Measurements from ENCODE around the gene SORCS2.

SORCS2 gene

GRCh38 chr4:7790023-7790422, 597.7 kb downstream of the SORCS2 start:
- TF ChIP-seq TAF1 (IDR thresholded peaks at IDR 0.05; ENCODE audit: low read depth) (no peak), RAD21 (IDR thresholded peaks at IDR 0.05; ENCODE audit: low read depth) (no peak), EGR1 (IDR thresholded peaks at IDR 0.05) (no peak), ZBTB7A (IDR thresholded peaks at IDR 0.05; ENCODE audit: low read depth) (no peak), NFIC (IDR thresholded peaks at IDR 0.05) (no peak), USF1 (IDR thresholded peaks at IDR 0.05) (no peak), TCF12 (IDR thresholded peaks at IDR 0.05; ENCODE audit: low read depth) (no peak), EP300 (IDR thresholded peaks at IDR 0.05; ENCODE audit: borderline replicate concordance) (no peak), FOXM1 (IDR thresholded peaks at IDR 0.05; ENCODE audit: borderline replicate concordance, low read depth) (no peak), TEAD4 (IDR thresholded peaks at IDR 0.05) (no peak), CREB1 (IDR thresholded peaks at IDR 0.05; ENCODE audit: low read depth) (no peak), YY1 (IDR thresholded peaks at IDR 0.05; ENCODE audit: low read depth) (no peak), CEBPB (IDR thresholded peaks at IDR 0.05) (no peak), MAX (IDR thresholded peaks at IDR 0.05) (no peak), REST (IDR thresholded peaks at IDR 0.05; ENCODE audit: low read depth) (no peak)

- no peak for TF ChIP-seq NFIC (IDR thresholded peaks at IDR 0.05)
- TF ChIP-seq TAF1 (IDR thresholded peaks at IDR 0.05; ENCODE audit: low read depth): no peak
- no peak for TF ChIP-seq RAD21 (IDR thresholded peaks at IDR 0.05; ENCODE audit: low read depth)
- TF ChIP-seq ZBTB7A (IDR thresholded peaks at IDR 0.05; ENCODE audit: low read depth): no peak
- no peak for TF ChIP-seq TCF12 (IDR thresholded peaks at IDR 0.05; ENCODE audit: low read depth)
- TF ChIP-seq CEBPB (IDR thresholded peaks at IDR 0.05): no peak
- no peak for TF ChIP-seq MAX (IDR thresholded peaks at IDR 0.05)
- no peak for TF ChIP-seq USF1 (IDR thresholded peaks at IDR 0.05)
- no peak for TF ChIP-seq EP300 (IDR thresholded peaks at IDR 0.05; ENCODE audit: borderline replicate concordance)
- TF ChIP-seq YY1 (IDR thresholded peaks at IDR 0.05; ENCODE audit: low read depth): no peak
- TF ChIP-seq FOXM1 (IDR thresholded peaks at IDR 0.05; ENCODE audit: borderline replicate concordance, low read depth): no peak
- no peak for TF ChIP-seq TEAD4 (IDR thresholded peaks at IDR 0.05)
- no peak for TF ChIP-seq EGR1 (IDR thresholded peaks at IDR 0.05)
- no peak for TF ChIP-seq CREB1 (IDR thresholded peaks at IDR 0.05; ENCODE audit: low read depth)
Observed at GRCh38 chr4:7790999-7791398, 598.7 kb downstream of the SORCS2 start.

Data from Ishikawa (cell line).